Osteoblast (primary cell): Measurements from ENCODE around the gene LINS1. TPM values are rescaled to one million over a fixed set of nuclear protein-coding genes. Genes with fewer than 3 reads are reported as not detected.

Source experiments
- DNase-seq: peaks from one replicate; pipeline ENCODE4 v3.0.0; 2011; ENCODE audit warnings: low spot score, mixed read lengths; ENCODE audit not compliant: insufficient read length; ENCODE audit errors: missing footprints
- H2AFZ ChIP-seq: 2 replicates; pipeline ENCODE4 v1.6.0; 2011; ENCODE audit warnings: mild to moderate bottlenecking, low read length
- H3K27ac ChIP-seq: 2 replicates; pipeline ENCODE4 v1.5.1; 2011; ENCODE audit warnings: mild to moderate bottlenecking, low read depth, low read length, moderate library complexity
- H3K27me3 ChIP-seq: 2 replicates; pipeline ENCODE4 v1.6.0; 2012; ENCODE audit warnings: mild to moderate bottlenecking, control low read depth, inconsistent platforms, low read length, moderate library complexity; ENCODE audit not compliant: insufficient read depth
- H3K36me3 ChIP-seq: 2 replicates; pipeline ENCODE4 v1.5.1; 2011; ENCODE audit warnings: mild to moderate bottlenecking, low read length, control low read depth, moderate library complexity; ENCODE audit not compliant: insufficient read depth
- H3K4me1 ChIP-seq: 2 replicates; pipeline ENCODE4 v1.5.1; 2011; ENCODE audit warnings: mild to moderate bottlenecking, low read length, control low read depth, moderate library complexity; ENCODE audit not compliant: insufficient read depth
- H3K4me2 ChIP-seq: 2 replicates; pipeline ENCODE4 v1.6.0; 2011; ENCODE audit warnings: mild to moderate bottlenecking, low read length; ENCODE audit not compliant: insufficient read depth
- H3K4me3 ChIP-seq: fragments of 200-600 bp; sonication (generic); 3 replicates; pipeline ENCODE4 v1.5.1; 2012; ENCODE audit warnings: mild to moderate bottlenecking, low read length, inconsistent platforms; ENCODE audit not compliant: insufficient read depth
- H3K79me2 ChIP-seq: 2 replicates; pipeline ENCODE4 v1.6.0; 2012; ENCODE audit warnings: mild to moderate bottlenecking, low read length, control low read depth, inconsistent platforms; ENCODE audit not compliant: insufficient read depth
- H3K9me3 ChIP-seq: 2 replicates; pipeline ENCODE4 v1.5.1; 2011; ENCODE audit warnings: low read depth, low read length, control low read depth
- H4K20me1 ChIP-seq: 2 replicates; pipeline ENCODE4 v1.6.0; 2012; ENCODE audit warnings: mild to moderate bottlenecking, low read length, control low read depth; ENCODE audit not compliant: insufficient read depth
- total RNA-seq: library from RNA; depleted of rRNA; stranded (reverse); fragments of >200 nt; gene quantifications from 2 replicates; pipeline ENCODE4 v1.2.3, GENCODE V29; 2012
- TF ChIP-seq, protein P1 (sequence below): IDR thresholded peaks from 2 replicates; pipeline ENCODE4 v1.5.1; 2011; ENCODE audit warnings: mild to moderate bottlenecking, low read depth, low read length, moderate library complexity; ENCODE audit errors: extremely low read depth

Gene LINS1
- total RNA-seq, 1 donor, result 14.8 TPM

GRCh38 chr15:100531823-100532327 is 70.1 kb downstream of the LINS1 start:
- no peaks in the 10 kb centered on the region for H4K20me1 ChIP-seq

DNA sequence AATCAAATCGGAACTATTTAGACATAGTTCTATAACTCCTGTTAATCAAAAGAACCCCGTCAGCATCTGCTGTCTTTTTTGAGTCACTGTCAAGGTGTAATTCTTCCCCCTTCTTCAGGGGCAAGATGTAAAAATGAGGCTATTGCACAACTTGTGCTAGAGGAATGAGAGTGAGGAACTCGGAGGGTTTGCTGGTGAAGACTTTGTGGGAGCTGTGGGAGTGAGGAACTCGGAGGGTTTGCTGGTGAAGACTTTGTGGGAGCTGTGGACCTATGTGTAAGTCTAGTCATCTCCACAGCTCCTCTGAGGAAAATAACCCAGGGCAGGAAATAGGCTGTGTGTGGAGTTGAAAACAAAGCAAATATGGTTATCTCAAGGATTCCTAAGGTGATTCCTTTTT is 70.8 kb downstream of the LINS1 start:
- no peaks in the 10 kb centered on the region for H3K27me3 ChIP-seq

More at GRCh38 chr15:100531823-100532327, 70.1 kb downstream of the LINS1 start:
- no peaks in the 10 kb centered on the region for H3K79me2 ChIP-seq
- H2AFZ ChIP-seq, result no peak overlapping the region
- H3K27me3 ChIP-seq, result no peaks in the 10 kb centered on the region
- H3K36me3 ChIP-seq, result no peaks in the 10 kb centered on the region
- H3K4me1 ChIP-seq, result no peaks in the 10 kb centered on the region
- TF ChIP-seq, protein P1, sequence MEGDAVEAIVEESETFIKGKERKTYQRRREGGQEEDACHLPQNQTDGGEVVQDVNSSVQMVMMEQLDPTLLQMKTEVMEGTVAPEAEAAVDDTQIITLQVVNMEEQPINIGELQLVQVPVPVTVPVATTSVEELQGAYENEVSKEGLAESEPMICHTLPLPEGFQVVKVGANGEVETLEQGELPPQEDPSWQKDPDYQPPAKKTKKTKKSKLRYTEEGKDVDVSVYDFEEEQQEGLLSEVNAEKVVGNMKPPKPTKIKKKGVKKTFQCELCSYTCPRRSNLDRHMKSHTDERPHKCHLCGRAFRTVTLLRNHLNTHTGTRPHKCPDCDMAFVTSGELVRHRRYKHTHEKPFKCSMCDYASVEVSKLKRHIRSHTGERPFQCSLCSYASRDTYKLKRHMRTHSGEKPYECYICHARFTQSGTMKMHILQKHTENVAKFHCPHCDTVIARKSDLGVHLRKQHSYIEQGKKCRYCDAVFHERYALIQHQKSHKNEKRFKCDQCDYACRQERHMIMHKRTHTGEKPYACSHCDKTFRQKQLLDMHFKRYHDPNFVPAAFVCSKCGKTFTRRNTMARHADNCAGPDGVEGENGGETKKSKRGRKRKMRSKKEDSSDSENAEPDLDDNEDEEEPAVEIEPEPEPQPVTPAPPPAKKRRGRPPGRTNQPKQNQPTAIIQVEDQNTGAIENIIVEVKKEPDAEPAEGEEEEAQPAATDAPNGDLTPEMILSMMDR, result no peak
- DNase-seq, result no peak
- no peaks in the 10 kb centered on the region for H3K9me3 ChIP-seq
- no peak overlapping the region for H3K27ac ChIP-seq
- H3K4me3 ChIP-seq, result no peak overlapping the region
- H3K4me2 ChIP-seq, result no peak overlapping the region

GRCh38 chr15:100529556-100529955 is 72.4 kb downstream of the LINS1 start:
- Histone ChIP-seq H3K4me2 (no peak overlapping the region), H3K27me3 (no peaks in the 10 kb centered on the region), H3K4me1 (no peaks in the 10 kb centered on the region), H3K79me2 (no peaks in the 10 kb centered on the region), H3K4me3 (no peak overlapping the region), H2AFZ (no peak overlapping the region), H4K20me1 (no peaks in the 10 kb centered on the region), H3K36me3 (no peaks in the 10 kb centered on the region), H3K9me3 (no peaks in the 10 kb centered on the region), H3K27ac (no peak overlapping the region)
- DNase-seq, result no peak
- TF ChIP-seq, protein P1, result no peak

More for the DNA sequence above, 70.8 kb downstream of the LINS1 start:
- no peak overlapping the region for H2AFZ ChIP-seq
- H3K27ac ChIP-seq, result no peak overlapping the region
- H3K79me2 ChIP-seq, result no peaks in the 10 kb centered on the region
- no peaks in the 10 kb centered on the region for H3K36me3 ChIP-seq
- no peaks in the 10 kb centered on the region for H4K20me1 ChIP-seq
- no peak overlapping the region for H3K4me2 ChIP-seq
- TF ChIP-seq, protein P1, result no peak
- DNase-seq, result no peak
- H3K4me1 ChIP-seq, result no peaks in the 10 kb centered on the region
- H3K4me3 ChIP-seq, result no peak overlapping the region
- H3K9me3 ChIP-seq, result no peaks in the 10 kb centered on the region

GRCh38 chr15:100528833-100529428 is 73.1 kb downstream of the LINS1 start, which contains the start of gene CERS3:
CERS3 (minus strand) TSS chr15:100528950; CDS start chr15:100501849, 27,101 bp downstream.
- Histone ChIP-seq H3K27ac (no peak within 1 kb of the TSS), H3K36me3 (no peaks in the 10 kb centered on the region), H3K4me1 (no peaks in the 10 kb centered on the region), H3K4me3 (no peak within 1 kb of the TSS), H2AFZ (no peak within 1 kb of the TSS), H3K9me3 (no peaks in the 10 kb centered on the region), H4K20me1 (no peaks in the 10 kb centered on the region), H3K79me2 (no peaks in the 10 kb centered on the region), H3K27me3 (no peaks in the 10 kb centered on the region), H3K4me2 (no peak within 1 kb of the TSS)
- TF ChIP-seq, protein P1, result no peak
- no peak for DNase-seq
